Upper lobe of left lung (tissue), 4 donors: ENCODE results near the gene DIAPH3.

Experiments
- CTCF ChIP-seq, 6 experiments: fragments of 450-650 bp in 4 of 6; fragments of 200-600 bp in 2 of 6; sonication (generic) in 2 of 6; IDR thresholded peaks; one replicate each; pipeline ENCODE4 v1.5.1; 2016 to 2019; ENCODE audit warnings: antibody characterized with exemption in 6 of 6
- EP300 ChIP-seq, 4 donors: sonication (generic); formaldehyde crosslinking; IDR thresholded peaks; one replicate each; pipeline ENCODE4 v1.5.1; 2017; ENCODE audit warnings: antibody characterized with exemption in 4 of 4, control low read depth in 2 of 4
- POLR2AphosphoS5 ChIP-seq, 2 donors: sonication (generic); formaldehyde crosslinking; IDR thresholded peaks; one replicate each; pipeline ENCODE4 v1.5.1; 2017; ENCODE audit warnings: antibody characterized with exemption in 2 of 2

GRCh38 chr13:59963827-59964226 lies 199.9 kb downstream of the DIAPH3 start:
- TF ChIP-seq CTCF (IDR thresholded peaks at IDR 0.05) (no peak), POLR2AphosphoS5 (IDR thresholded peaks at IDR 0.05) (no peak), EP300 (IDR thresholded peaks at IDR 0.05) (no peak)
